NCI-H345 treated with DMSO at 0.1 percent for 48 hours (cell line): ENCODE measurements around the gene KCNQ5.
"Not testable (repeated sequence)": the region's sequence is repeated elsewhere in the genome, so short reads cannot be mapped to it uniquely, and the experiment has no call there.

Experiments
- DNase-seq: peaks from one replicate; lab custom pipeline; 2025; ENCODE audit not compliant: unreplicated experiment; lab: John Stamatoyannopoulos, UW

Gene KCNQ5

GRCh38 chr6:72984189-72984831 is 362.4 kb downstream of the KCNQ5 start:
- not testable (repeated sequence) for DNase-seq

- DNase-seq, result no peak
Measured at GRCh38 chr6:72984981-72985665, 363.3 kb downstream of the KCNQ5 start.

GRCh38 chr6:72987301-72987700 is 365.4 kb downstream of the KCNQ5 start:
- no peak for DNase-seq

GRCh38 chr6:72999995-73000394 is 378.1 kb downstream of the KCNQ5 start:
- DNase-seq, result no peak

GRCh38 chr6:73000460-73000859 is 378.6 kb downstream of the KCNQ5 start:
- no peak for DNase-seq

GRCh38 chr6:73002588-73002987 is 380.7 kb downstream of the KCNQ5 start:
- DNase-seq, result no peak

GRCh38 chr6:73003302-73003701 is 381.4 kb downstream of the KCNQ5 start:
- DNase-seq, result no peak

GRCh38 chr6:73004231-73004630 is 382.4 kb downstream of the KCNQ5 start:
- no peak for DNase-seq

- no peak for DNase-seq
Measured at GRCh38 chr6:73004861-73005260, 383.0 kb downstream of the KCNQ5 start.

- no peak for DNase-seq
Measured at GRCh38 chr6:73006146-73006545, 384.3 kb downstream of the KCNQ5 start.

GRCh38 chr6:73011945-73012344 is 390.1 kb downstream of the KCNQ5 start:
- DNase-seq, result no peak

- DNase-seq, result no peak
Measured at GRCh38 chr6:73017476-73017875, 395.6 kb downstream of the KCNQ5 start.

GRCh38 chr6:73024598-73024997 is 402.7 kb downstream of the KCNQ5 start:
- no peak for DNase-seq

GRCh38 chr6:73027691-73028090 is 405.8 kb downstream of the KCNQ5 start:
- DNase-seq, result no peak

- DNase-seq, result no peak
Measured at GRCh38 chr6:73028124-73028766, 406.4 kb downstream of the KCNQ5 start.

GRCh38 chr6:73028893-73029450 is 407.1 kb downstream of the KCNQ5 start:
- no peak for DNase-seq

GRCh38 chr6:73030257-73030656 is 408.4 kb downstream of the KCNQ5 start:
- no peak for DNase-seq

- DNase-seq, result no peak
Measured at GRCh38 chr6:73030791-73031782, 409.2 kb downstream of the KCNQ5 start.

- no peak for DNase-seq
Measured at GRCh38 chr6:73032586-73032985, 410.7 kb downstream of the KCNQ5 start.

- no peak for DNase-seq
Measured at GRCh38 chr6:73036689-73037088, 414.8 kb downstream of the KCNQ5 start.

GRCh38 chr6:73041051-73041450 is 419.2 kb downstream of the KCNQ5 start:
- no peak for DNase-seq
